Raji (cell line): ENCODE data around the gene SF3A1.
A peak's percentile ranks its signal among the peaks of the same experiment; 100 is the strongest.

ENCODE experiments used
- POLR2A ChIP-seq: IDR thresholded peaks from 2 replicates; pipeline ENCODE4 v1.6.1; 2011; ENCODE audit warnings: low read depth, low read length, control low read depth; ENCODE audit not compliant: insufficient read depth

Gene SF3A1

GRCh38 chr22:30320021-30320556, 36.6 kb downstream of the SF3A1 start:
- no peak for TF ChIP-seq POLR2A

GRCh38 chr22:30318799-30319419, 37.8 kb downstream of the SF3A1 start:
- TF ChIP-seq POLR2A = no peak

GRCh38 chr22:30317778-30318177, 38.9 kb downstream of the SF3A1 start:
- no peak for TF ChIP-seq POLR2A

GRCh38 chr22:30315962-30316576, 40.6 kb downstream of the SF3A1 start:
- no peak for TF ChIP-seq POLR2A

DNA sequence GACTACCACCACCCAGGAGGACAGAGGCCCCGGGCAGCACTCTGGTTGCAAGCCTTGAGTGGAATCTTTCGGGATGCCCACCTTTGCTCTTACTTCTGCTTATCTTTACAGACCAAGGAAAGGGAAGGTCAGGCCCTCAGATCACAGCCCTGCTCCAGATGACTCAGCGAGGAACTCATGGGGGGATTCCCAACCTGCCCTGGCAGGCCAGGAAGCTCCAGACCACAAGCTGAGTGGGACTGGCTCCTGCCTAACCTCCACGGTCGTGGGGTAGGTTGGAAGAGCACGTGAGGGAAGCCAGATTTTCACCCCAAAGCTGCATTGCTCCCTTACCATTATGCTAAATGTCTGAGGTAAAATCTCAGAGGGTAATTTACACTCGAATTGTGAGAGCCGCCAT, 41.8 kb downstream of the SF3A1 start:
- TF ChIP-seq POLR2A = no peak

DNA sequence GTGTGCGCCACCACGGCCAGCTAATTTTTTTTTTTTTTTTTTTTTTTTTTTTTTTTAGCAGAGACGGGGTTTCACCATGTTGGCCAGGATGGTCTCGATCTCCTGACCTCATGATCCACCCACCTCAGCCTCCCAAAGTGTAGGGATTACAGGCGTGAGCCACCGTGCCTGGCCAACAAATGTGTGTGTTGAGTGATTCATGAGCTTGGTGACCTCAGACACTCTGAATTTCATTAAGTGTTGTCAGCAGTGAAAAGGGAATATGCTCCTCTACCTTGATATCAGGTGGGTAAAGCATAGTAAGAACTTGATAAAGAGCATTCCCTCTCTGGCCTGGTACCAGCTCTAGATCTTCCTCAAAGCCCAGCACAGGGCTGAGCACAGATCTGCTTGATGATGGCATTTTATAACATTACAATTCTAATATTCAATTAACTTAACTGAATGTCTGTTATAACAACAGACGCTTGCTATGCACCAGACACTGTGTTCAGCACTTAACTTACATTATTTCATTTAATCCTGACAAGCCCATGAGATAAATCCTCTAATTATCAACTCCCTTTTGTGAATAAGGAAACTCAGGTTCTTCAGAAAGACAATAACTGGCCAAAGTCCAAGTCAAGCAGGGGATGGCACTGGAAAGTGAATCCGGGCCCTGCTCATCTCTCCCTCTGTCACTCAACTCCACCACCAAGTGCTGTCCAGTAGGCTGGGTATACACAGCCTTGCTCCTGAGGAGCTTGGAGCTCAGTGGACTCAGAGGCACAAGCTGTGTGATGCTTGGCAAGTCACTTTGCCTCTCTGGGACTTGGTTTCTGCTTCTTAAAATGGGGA, 42.9 kb downstream of the SF3A1 start:
- no peak for TF ChIP-seq POLR2A

DNA sequence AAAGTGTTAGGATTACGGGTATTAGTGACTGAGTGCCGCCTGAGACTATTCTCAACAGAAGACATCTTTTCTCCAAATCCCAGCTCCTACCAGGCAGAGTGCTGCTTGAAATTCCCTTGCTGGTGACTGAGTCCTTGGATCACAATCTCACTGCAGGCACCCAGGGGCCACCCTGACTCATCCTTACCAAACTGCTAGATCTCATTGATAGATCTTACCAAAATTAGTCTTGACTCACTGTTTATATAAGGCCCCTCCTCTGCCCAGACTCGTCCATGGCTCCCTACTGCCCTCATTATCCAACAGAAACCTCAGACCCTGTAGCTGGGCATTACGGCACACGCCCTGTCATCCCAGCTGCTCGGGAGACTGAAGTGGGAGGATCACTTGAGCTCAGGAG, 44.6 kb downstream of the SF3A1 start:
- no peak for TF ChIP-seq POLR2A

DNA sequence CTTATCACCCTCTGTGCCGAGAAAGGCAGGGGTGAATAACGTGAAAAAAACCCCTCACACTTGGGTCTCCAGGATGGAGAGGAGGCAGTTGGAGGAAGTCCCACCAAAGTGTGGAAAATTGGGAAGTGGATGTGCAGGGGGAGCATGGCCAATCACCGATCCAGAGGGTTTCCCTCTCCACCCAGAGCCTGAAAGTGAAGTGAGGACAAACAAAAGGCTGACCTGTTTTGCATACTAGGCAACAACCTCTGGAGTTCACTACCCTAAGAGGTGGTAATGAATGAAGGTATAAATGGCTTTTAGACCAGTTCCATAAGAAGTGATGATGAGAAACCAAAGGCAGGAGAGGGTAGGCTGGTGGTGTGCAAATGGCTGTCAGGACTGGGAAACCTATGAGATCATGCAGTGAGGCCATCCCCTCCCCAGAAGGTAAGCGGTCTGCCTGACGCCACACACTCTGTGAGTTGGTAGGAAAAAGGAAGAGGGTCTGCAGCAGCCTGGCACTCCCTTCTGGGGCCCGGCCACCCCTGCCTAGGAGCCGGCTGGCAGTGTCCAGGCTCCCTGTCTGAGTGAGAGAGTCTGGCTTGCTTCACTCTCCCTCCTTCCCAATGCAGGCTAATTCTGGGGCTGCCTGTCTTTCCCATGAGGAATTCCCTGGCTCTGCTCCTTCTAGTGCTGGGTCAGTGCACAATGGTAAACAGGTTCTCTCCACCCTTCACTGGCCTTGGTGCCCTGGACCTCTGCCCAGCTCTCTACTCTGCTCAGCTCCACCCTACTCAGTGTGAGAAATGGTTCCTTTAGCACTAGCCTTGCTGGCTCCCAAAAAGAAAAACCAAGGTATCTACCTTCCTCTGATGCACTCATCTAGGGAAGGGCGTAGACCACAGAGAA, 45.6 kb downstream of the SF3A1 start:
- TF ChIP-seq POLR2A = no peak

DNA sequence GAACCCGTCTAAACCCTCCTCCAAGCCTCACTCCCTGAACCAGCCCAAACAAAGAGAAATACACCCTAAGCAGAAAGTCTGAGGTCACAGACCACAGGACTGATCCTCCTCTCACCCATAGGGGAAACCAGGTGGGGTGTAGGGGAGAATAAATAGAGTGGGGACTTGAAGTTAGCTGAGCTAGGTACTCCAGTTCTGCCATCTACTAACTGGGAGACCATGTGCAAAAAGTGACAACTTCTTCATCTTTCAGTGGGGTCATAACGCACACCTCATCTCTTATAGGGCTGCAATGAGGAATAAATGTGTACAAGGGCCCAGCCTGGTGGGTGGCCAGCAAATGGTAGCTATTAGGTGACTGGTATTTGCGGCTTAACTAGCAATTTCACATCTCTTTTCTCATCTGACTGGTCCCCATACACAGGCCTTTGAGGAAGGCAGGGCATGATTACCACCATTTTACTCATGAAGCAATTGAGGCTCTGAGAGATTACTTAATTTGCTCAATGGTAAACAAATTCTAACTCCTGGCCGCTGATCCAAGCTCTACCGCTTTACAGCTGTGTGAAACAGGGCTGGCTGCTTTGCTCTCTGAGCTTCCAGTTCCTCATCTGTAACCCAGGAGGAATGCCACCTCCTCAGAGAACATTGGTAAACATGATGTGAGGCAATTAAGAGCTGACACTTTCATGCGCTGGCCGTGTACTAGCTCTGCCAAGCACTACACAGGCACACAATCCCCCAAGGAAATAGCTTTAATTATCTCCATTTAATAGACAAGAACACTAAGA, 46.5 kb downstream of the SF3A1 start:
- 0 out of 2 replicates have a peak, but pooled peaks have one; percentile 25 for TF ChIP-seq POLR2A

DNA sequence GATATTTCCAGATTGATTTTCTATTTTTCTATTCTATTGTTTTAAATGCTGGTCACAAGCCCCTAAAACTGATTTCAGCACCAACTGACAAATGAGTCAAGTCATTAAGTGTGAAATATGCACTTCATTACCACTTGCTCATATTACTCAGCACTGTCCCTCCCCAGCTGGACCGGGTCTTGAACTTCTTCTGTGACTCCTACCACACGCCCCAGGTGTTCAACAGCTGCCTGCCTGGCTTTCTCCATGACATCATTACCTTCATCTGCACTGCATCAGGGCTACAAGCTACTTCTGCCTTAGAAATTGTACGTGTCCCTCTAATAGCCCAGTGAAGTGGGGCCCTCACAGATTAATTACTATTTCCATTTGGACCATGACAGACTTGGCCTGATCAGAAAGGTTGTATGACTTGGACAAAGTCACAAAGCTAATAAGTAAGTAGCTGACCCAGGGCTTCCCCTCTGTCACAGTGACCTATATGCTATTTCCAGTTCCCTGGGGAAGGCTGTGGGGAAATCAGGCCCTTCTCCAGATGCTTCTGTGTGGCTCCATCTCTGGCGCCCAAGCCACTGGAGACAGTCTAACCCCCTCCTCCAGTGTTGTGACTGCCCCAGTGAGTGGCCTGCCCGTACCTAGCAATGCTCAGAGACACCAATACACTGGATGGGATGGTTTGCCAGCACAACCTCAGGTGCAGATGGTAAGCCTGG, 48.0 kb downstream of the SF3A1 start:
- TF ChIP-seq POLR2A = no peak

GRCh38 chr22:30308093-30308492, 48.6 kb downstream of the SF3A1 start:
- TF ChIP-seq POLR2A = no peak

GRCh38 chr22:30307041-30307574, 49.6 kb downstream of the SF3A1 start:
- no peak for TF ChIP-seq POLR2A

GRCh38 chr22:30306627-30307011, 50.1 kb downstream of the SF3A1 start:
- TF ChIP-seq POLR2A = no peak
